ENCODE results near the gene SEM1. TPM values are rescaled to one million over a fixed set of nuclear protein-coding genes. Genes with fewer than 3 reads are reported as not detected.

Gene SEM1
- polyA plus RNA-seq (2012; ENCODE audit: insufficient read length, low read depth), result 105 TPM

DNA sequence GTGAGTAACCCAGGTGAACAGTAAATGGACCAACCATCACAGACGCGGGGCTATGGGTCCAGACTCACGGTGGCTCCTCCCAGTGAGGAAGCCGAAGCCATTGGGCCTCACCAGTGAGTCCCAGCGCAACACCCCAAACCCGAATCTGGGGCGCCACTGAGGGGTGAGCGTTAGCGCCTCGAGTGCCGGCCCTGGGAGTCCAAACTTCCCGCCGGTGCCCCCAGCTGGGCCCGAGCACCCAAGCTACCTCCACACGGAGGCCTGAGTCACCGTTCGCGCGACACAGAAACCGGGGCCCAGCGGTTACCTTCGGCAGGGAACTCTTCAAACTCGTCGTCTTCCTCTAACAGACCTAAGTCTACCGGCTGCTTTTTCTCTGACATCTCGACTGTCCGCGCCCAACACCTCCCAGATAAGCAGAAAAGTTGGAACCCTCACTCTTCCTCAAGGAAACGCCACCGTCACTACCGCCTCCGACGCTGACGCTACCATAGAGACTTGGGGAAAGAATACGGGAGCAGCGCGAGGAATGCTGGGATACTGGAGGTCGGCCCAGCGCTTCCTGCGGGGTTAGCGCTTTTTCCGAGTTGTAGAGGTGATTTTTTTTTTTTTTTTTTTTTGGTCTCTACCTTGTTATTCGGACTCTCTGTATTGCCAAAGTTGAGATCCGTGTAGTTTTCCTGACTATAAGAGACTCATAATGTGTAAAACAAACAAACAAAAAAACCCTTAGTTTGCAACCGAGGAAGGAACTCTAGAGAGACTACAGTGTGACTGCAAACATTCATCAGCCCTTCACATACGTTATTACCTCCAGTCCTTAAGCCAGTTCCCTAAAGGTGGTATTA is at the start of gene SEM1:
Gene SEM1, minus strand, starts transcription at position 466 of the 848 bp plus-strand sequence. Its CDS starts 83 bp downstream, at position 383.
- TF ChIP-seq, protein P1, sequence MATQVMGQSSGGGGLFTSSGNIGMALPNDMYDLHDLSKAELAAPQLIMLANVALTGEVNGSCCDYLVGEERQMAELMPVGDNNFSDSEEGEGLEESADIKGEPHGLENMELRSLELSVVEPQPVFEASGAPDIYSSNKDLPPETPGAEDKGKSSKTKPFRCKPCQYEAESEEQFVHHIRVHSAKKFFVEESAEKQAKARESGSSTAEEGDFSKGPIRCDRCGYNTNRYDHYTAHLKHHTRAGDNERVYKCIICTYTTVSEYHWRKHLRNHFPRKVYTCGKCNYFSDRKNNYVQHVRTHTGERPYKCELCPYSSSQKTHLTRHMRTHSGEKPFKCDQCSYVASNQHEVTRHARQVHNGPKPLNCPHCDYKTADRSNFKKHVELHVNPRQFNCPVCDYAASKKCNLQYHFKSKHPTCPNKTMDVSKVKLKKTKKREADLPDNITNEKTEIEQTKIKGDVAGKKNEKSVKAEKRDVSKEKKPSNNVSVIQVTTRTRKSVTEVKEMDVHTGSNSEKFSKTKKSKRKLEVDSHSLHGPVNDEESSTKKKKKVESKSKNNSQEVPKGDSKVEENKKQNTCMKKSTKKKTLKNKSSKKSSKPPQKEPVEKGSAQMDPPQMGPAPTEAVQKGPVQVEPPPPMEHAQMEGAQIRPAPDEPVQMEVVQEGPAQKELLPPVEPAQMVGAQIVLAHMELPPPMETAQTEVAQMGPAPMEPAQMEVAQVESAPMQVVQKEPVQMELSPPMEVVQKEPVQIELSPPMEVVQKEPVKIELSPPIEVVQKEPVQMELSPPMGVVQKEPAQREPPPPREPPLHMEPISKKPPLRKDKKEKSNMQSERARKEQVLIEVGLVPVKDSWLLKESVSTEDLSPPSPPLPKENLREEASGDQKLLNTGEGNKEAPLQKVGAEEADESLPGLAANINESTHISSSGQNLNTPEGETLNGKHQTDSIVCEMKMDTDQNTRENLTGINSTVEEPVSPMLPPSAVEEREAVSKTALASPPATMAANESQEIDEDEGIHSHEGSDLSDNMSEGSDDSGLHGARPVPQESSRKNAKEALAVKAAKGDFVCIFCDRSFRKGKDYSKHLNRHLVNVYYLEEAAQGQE (IDR thresholded peaks at IDR 0.05; ENCODE audit: insufficient read depth in 1 of 2, low read depth in 2 of 2, low read length in 2 of 2), result 0 out of 4 replicates have a peak, but pooled peaks of 1 of the 2 experiments have one; percentile 25
- TF ChIP-seq SIN3A (IDR thresholded peaks at IDR 0.05; ENCODE audit: borderline replicate concordance, insufficient read depth, low read length) (no peak), POLR2AphosphoS5 (IDR thresholded peaks at IDR 0.05; ENCODE audit: low read depth, low read length) (peak; percentile 92), TAF1 (IDR thresholded peaks at IDR 0.05; ENCODE audit: borderline replicate concordance, insufficient read depth, low read length) (peak; percentile 87; the same call in 1 of the 2 replicates), FOXP2 (optimal IDR thresholded peaks at IDR 0.05; ENCODE audit: borderline replicate concordance, extremely low read depth, extremely low read length, insufficient read depth) (no peak)

DNA sequence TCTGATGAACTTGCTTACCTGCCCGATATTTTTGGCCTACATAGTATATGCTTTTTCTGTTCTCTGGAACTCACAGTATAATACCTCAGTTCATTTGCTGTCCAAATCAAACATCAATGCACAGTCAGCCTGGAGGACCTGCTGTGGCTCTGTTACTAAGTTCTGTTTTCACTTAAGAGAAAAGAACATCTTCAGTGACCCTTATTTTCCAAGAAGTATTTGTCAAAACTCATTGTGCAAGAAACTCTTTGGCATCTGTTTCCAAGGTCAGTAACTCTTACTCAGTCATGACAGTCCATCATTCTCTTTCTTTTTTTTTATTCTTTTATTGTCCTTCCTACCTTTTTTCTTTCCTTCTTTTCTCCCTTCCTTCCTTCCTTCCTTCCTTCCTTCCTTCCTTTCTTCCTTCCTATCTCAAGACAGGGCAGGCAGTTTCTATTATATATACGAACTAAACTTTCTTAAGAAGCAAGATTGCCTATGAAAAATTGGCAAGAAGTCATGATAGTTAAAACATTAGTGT is 37.8 kb upstream of the SEM1 start:
- TF ChIP-seq, protein P1 (IDR thresholded peaks at IDR 0.05; ENCODE audit: insufficient read depth in 1 of 2, low read depth in 2 of 2, low read length in 2 of 2), result no peak
- TF ChIP-seq SIN3A (IDR thresholded peaks at IDR 0.05; ENCODE audit: borderline replicate concordance, insufficient read depth, low read length) (no peak), FOXP2 (optimal IDR thresholded peaks at IDR 0.05; ENCODE audit: borderline replicate concordance, extremely low read depth, extremely low read length, insufficient read depth) (no peak)

DNA sequence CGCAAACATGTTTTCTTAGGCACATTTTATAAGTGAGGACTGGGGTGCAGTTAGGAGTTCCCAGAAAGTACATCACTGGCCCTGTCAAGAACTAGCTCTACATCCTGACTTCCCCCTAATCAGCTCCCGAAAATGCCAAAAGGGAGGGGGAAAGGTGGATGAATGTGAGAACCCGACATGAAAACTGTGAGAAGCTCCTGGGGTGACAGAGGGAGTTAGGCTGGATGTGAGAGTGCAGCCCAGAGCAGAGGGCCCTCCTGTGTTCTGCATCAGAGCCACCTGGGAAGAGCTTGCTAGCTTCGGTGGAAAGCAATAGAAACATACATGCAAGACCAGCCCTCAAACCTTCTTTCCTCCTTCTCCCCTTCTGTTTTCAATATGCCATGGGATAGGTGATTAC is 30.5 kb upstream of the SEM1 start:
- TF ChIP-seq FOXP2 (optimal IDR thresholded peaks at IDR 0.05; ENCODE audit: borderline replicate concordance, extremely low read depth, extremely low read length, insufficient read depth) (no peak), POLR2AphosphoS5 (IDR thresholded peaks at IDR 0.05; ENCODE audit: low read depth, low read length) (no peak), SIN3A (IDR thresholded peaks at IDR 0.05; ENCODE audit: borderline replicate concordance, insufficient read depth, low read length) (no peak), TAF1 (IDR thresholded peaks at IDR 0.05; ENCODE audit: borderline replicate concordance, insufficient read depth, low read length) (no peak)
- TF ChIP-seq, protein P1 (IDR thresholded peaks at IDR 0.05; ENCODE audit: insufficient read depth in 1 of 2, low read depth in 2 of 2, low read length in 2 of 2), result no peak

DNA sequence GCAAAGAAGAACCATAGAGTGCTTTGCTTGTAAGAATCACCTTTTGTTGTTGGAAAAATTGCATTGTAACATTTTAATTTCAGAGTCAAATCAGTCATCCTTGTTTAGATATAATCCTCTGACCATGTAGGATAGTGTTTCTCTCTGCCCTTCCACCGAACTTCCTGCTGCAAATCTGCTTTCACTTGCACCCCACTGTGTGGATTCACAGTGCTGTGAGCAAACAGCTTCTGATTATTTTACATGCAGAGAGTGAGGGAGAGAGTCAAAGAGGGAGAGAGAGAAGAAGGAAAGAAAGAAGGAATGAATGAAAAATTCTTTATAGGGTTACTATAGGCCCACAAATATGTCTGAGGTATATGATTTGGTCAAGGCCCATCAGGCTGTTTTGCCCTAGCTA is 30.0 kb upstream of the SEM1 start:
- TF ChIP-seq TAF1 (IDR thresholded peaks at IDR 0.05; ENCODE audit: borderline replicate concordance, insufficient read depth, low read length), result no peak
- TF ChIP-seq, protein P1 (IDR thresholded peaks at IDR 0.05; ENCODE audit: insufficient read depth in 1 of 2, low read depth in 2 of 2, low read length in 2 of 2), result no peak
- no peak for TF ChIP-seq POLR2AphosphoS5 (IDR thresholded peaks at IDR 0.05; ENCODE audit: low read depth, low read length)
- no peak for TF ChIP-seq SIN3A (IDR thresholded peaks at IDR 0.05; ENCODE audit: borderline replicate concordance, insufficient read depth, low read length)
- TF ChIP-seq FOXP2 (optimal IDR thresholded peaks at IDR 0.05; ENCODE audit: borderline replicate concordance, extremely low read depth, extremely low read length, insufficient read depth), result no peak

Data from PFSK-1 (cell line).